ENCODE measurements around the gene CDC37. TPM values are rescaled to one million over a fixed set of nuclear protein-coding genes. Genes with fewer than 3 reads are reported as not detected.

CDC37 gene
- total RNA-seq, 2 donors from 2014 or later = 228 to 368 TPM

DNA sequence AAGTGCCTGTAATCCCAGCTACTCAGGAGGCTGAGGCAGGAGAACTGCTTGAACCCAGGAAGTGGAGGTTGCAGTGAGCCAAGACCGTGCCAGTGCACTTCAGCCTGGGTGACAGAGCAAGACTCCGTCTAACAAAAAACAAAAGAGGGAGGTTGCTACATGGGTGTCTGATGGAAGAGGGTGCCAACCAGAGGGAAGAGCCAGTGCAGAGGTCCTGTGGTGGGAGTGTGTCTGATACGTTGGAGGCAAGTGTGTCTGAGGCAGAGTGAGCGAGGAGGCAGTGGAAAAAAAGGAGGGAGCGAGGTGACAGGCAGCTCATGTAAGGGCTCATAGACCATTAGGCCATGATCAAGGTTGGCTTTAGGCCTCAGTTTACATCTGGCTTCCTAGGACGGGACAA is 23.8 kb upstream of the CDC37 start:
- peaks cover 6% of the 10 kb centered on the region for H3K9me3 Mint-ChIP-seq
- no peaks in the 10 kb centered on the region for H3K36me3 Mint-ChIP-seq
- no peaks in the 10 kb centered on the region for H3K27me3 Mint-ChIP-seq
- peak overlapping the region; percentile 74 for H3K4me3 Mint-ChIP-seq
- H3K27ac Mint-ChIP-seq = peak overlapping the region; percentile 86 to 92
- DNase-seq (ENCODE audit: low spot score) (no peak), ATAC-seq (no peak)
- peaks cover 74 to 78% of the 10 kb centered on the region in 2 donors for H3K4me1 Mint-ChIP-seq (ENCODE audit: low read depth in 2 of 2)

- Mint-ChIP-seq H3K4me1 (ENCODE audit: low read depth in 2 of 2) (peaks cover 73% of the 10 kb centered on the region in 2 donors), H3K27me3 (peaks cover 4 to 7% of the 10 kb centered on the region in 2 donors), H3K9me3 (peaks cover 6% of the 10 kb centered on the region), H3K27ac (peak overlapping the region; percentile 86 to 92), H3K36me3 (no peaks in the 10 kb centered on the region), H3K4me3 (peak overlapping the region; percentile 88)
- ATAC-seq (peak; percentile 17 to 29), DNase-seq (ENCODE audit: low spot score) (no peak)
Observed at GRCh38 chr19:10424011-10424637, 20.8 kb upstream of the CDC37 start.

GRCh38 chr19:10422846-10423245 is 19.5 kb upstream of the CDC37 start:
- H3K4me1 Mint-ChIP-seq (ENCODE audit: low read depth in 2 of 2) = peaks cover 67 to 68% of the 10 kb centered on the region in 2 donors
- DNase-seq (ENCODE audit: low spot score) (no peak), ATAC-seq (no peak)
- peaks cover 4% of the 10 kb centered on the region for H3K9me3 Mint-ChIP-seq
- H3K4me3 Mint-ChIP-seq = no peak overlapping the region
- no peak overlapping the region for H3K27ac Mint-ChIP-seq
- peaks cover 9 to 14% of the 10 kb centered on the region in 2 donors for H3K27me3 Mint-ChIP-seq
- H3K36me3 Mint-ChIP-seq = no peaks in the 10 kb centered on the region

DNA sequence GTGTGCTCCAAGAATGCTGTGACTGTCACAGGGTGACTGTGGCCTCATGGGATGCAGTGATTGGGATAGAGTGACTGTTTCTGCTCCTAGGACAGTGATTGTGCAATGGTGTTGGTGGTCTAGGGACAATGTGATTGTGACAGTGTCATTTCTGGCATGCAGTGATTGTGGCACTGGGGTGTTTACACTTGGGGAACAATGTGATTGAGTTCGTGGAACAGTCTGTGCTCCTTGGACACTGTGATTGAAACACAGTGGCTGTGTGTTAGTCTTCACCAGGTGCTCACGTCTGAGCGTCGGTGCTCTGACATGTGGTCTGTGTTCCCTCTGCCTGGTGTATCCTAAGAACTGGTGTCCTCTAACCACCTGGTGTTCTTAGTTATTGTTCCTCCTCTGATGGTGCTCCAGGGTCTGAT is 18.7 kb upstream of the CDC37 start:
- Mint-ChIP-seq H3K27me3 (peaks cover 9 to 14% of the 10 kb centered on the region in 2 donors), H3K27ac (peak overlapping the region; percentile 66 to 74), H3K4me1 (ENCODE audit: low read depth in 2 of 2) (peaks cover 60% of the 10 kb centered on the region in 2 donors), H3K4me3 (peak overlapping the region; percentile 94), H3K36me3 (no peaks in the 10 kb centered on the region), H3K9me3 (peaks cover under 1% of the 10 kb centered on the region)
- DNase-seq (ENCODE audit: low spot score) (no peak), ATAC-seq (no peak)

DNA sequence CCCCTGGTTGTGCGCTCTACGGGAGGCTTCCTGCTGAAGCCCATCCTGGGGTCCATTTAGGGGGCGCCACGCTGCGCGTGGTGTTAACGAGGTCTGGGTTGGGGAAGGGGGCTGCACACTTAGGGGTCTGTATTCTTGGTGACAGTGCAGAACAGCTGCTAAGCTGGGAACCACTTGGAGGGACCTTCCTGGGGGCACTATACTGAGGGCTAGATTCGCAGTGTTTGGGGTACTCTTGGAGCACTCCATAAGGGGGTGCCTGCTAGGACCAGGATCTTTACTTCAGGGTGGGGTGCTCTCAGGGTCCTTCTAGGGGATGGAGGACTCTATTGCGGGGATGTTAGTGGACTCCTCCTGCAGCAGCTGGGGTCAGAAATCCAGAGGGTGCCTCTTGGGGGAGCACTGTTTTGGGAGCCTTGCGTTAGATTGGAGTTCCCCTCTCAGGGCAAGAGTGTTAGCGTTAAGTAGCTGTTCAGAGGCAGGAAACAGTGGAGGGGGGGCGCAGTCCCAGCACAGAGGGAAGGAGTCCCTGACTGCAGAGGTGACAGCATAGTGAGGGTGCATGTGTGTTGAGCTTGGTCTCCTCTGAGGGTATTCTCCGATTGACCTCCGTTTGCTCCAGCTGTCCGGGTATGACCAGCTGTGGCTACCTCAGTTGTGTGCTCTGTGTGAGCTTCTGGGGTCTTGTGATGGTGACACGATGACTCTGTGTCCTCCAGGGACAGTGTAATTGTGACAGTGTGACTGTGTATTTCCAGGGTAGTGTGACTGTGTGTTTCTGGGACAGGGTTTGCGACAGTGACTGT is 18.1 kb upstream of the CDC37 start:
- ATAC-seq = peak; percentile 21 to 62
- Mint-ChIP-seq H3K36me3 (no peaks in the 10 kb centered on the region), H3K27me3 (peaks cover 11 to 14% of the 10 kb centered on the region in 2 donors), H3K4me3 (peak overlapping the region; percentile 94), H3K27ac (peak overlapping the region; percentile 66 to 74), H3K4me1 (ENCODE audit: low read depth in 2 of 2) (peaks cover 58 to 61% of the 10 kb centered on the region in 2 donors), H3K9me3 (no peaks in the 10 kb centered on the region)
- DNase-seq (ENCODE audit: low spot score) = peak; percentile 86

DNA sequence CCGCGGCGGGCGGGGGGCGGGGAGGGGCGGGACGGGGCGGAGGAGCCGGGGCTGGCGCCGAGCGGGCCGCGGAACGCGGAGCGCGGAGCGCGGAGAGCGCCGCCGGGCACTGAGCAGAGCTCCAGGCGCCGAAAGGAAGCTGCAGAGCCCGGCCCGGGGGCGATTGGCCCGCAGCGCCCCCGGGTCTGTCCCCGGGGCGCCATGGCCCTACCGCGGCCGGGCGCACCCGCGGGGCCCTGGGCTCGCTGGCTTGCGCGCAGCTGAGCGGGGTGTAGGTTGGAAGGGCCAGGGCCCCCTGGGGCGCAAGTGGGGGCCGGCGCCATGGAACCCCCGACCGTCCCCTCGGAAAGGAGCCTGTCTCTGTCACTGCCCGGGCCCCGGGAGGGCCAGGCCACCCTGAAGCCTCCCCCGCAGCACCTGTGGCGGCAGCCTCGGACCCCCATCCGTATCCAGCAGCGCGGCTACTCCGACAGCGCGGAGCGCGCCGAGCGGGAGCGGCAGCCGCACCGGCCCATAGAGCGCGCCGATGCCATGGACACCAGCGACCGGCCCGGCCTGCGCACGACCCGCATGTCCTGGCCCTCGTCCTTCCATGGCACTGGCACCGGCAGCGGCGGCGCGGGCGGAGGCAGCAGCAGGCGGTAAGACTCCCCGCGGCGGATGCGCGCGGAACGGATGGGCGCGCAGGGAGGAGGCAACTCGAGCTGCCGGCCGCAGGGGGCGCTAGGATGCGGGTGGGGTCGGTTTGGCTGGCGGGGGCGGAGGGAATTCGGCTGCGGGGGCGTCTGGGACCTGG is 17.3 kb upstream of the CDC37 start, which contains the start of gene PDE4A:
PDE4A (plus strand) TSS at position 95 of the 796 bp plus-strand sequence; CDS start at position 322, 227 bp downstream.
- Mint-ChIP-seq H3K9me3 (no peaks in the 10 kb centered on the region), H3K4me3 (peak within 1 kb of the TSS; percentile 94), H3K27ac (peak within 1 kb of the TSS; percentile 66 to 81), H3K36me3 (no peaks in the 10 kb centered on the region), H3K4me1 (ENCODE audit: low read depth in 2 of 2) (peaks cover 58 to 64% of the 10 kb centered on the region in 2 donors), H3K27me3 (peaks cover 11 to 14% of the 10 kb centered on the region in 2 donors)
- DNase-seq (ENCODE audit: low spot score) (peak; percentile 81), ATAC-seq (no peak)

GRCh38 chr19:10419646-10420443 is 16.5 kb upstream of the CDC37 start:
- Mint-ChIP-seq H3K36me3 (no peaks in the 10 kb centered on the region), H3K9me3 (no peaks in the 10 kb centered on the region), H3K27me3 (peaks cover 11 to 14% of the 10 kb centered on the region in 2 donors), H3K4me1 (ENCODE audit: low read depth in 2 of 2) (peaks cover 58 to 62% of the 10 kb centered on the region in 2 donors), H3K27ac (peak overlapping the region; percentile 37 to 81), H3K4me3 (peak overlapping the region; percentile 93)
- peak in 1 of 2 donors; percentile 9 for ATAC-seq
- no peak for DNase-seq (ENCODE audit: low spot score)

GRCh38 chr19:10419200-10419645 is 15.9 kb upstream of the CDC37 start:
- peaks cover 11 to 14% of the 10 kb centered on the region in 2 donors for H3K27me3 Mint-ChIP-seq
- H3K4me3 Mint-ChIP-seq = peak overlapping the region; percentile 93
- DNase-seq (ENCODE audit: low spot score) (no peak), ATAC-seq (no peak)
- peak overlapping the region; percentile 37 to 81 for H3K27ac Mint-ChIP-seq
- peaks cover 58% of the 10 kb centered on the region in 2 donors for H3K4me1 Mint-ChIP-seq (ENCODE audit: low read depth in 2 of 2)
- H3K9me3 Mint-ChIP-seq = no peaks in the 10 kb centered on the region
- H3K36me3 Mint-ChIP-seq = no peaks in the 10 kb centered on the region

GRCh38 chr19:10418485-10419199 is 15.3 kb upstream of the CDC37 start:
- Mint-ChIP-seq H3K27me3 (peaks cover 11 to 14% of the 10 kb centered on the region in 2 donors), H3K9me3 (no peaks in the 10 kb centered on the region), H3K4me3 (peak overlapping the region; percentile 76), H3K27ac (peak overlapping the region; percentile 6 to 62), H3K36me3 (no peaks in the 10 kb centered on the region), H3K4me1 (ENCODE audit: low read depth in 2 of 2) (peaks cover 55 to 57% of the 10 kb centered on the region in 2 donors)
- no peak for ATAC-seq
- DNase-seq (ENCODE audit: low spot score) = no peak

- Mint-ChIP-seq H3K9me3 (no peaks in the 10 kb centered on the region), H3K27me3 (peaks cover 11 to 14% of the 10 kb centered on the region in 2 donors), H3K27ac (peak overlapping the region; percentile 6 to 62)
Observed at GRCh38 chr19:10418235-10418484, 14.8 kb upstream of the CDC37 start.

DNA sequence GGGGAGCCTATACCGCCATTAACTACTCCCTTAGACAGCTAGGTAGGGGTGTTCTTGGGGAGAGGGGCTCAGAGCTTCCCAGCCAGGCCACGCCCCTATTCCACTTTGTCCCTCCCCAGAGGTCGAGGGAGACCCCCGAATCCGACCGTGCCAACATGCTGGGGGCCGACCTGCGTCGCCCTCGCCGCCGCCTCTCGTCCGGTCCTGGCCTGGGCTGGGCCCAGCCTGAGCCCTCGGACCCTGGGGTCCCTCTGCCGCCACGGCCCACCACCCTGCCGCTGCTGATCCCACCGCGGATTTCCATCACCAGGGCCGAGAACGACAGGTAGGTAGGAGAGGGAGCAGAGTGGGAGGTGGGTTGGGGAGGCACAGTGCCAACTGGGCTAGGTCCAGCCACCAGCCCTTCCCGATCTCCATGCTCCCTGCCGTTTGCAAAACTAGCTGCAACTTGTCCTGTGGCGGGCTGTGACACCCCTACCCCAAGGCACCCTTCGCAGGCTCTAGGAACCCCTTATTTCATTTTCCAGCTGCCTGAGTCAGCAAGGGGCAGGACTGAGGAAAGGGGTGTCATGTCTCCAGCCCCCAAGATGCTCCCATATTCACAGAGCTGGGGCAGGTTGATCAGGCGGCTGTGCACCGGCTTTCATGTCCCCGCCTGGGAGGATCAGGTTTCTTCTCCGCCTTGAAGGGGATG is 14.3 kb upstream of the CDC37 start:
- H3K36me3 Mint-ChIP-seq = no peaks in the 10 kb centered on the region
- H3K9me3 Mint-ChIP-seq = no peaks in the 10 kb centered on the region
- H3K4me1 Mint-ChIP-seq (ENCODE audit: low read depth in 2 of 2) = peaks cover 51 to 53% of the 10 kb centered on the region in 2 donors
- peak overlapping the region; percentile 76 for H3K4me3 Mint-ChIP-seq
- ATAC-seq (no peak), DNase-seq (ENCODE audit: low spot score) (no peak)
- peaks cover 11 to 14% of the 10 kb centered on the region in 2 donors for H3K27me3 Mint-ChIP-seq
- H3K27ac Mint-ChIP-seq = peak overlapping the region in 1 of 2 donors; percentile 6

More at GRCh38 chr19:10418235-10418484, 14.8 kb upstream of the CDC37 start:
- Mint-ChIP-seq H3K4me1 (ENCODE audit: low read depth in 2 of 2) (peaks cover 50 to 53% of the 10 kb centered on the region in 2 donors), H3K36me3 (no peaks in the 10 kb centered on the region), H3K4me3 (peak overlapping the region; percentile 76)
- DNase-seq (ENCODE audit: low spot score) = no peak
- no peak for ATAC-seq
